ENCODE measurements around the gene GSE1. TPM values are rescaled to one million over a fixed set of nuclear protein-coding genes. Genes with fewer than 3 reads are reported as not detected.
"Not testable (repeated sequence)": the region's sequence is repeated elsewhere in the genome, so short reads cannot be mapped to it uniquely, and the experiment has no call there.

The GSE1 gene
- total RNA-seq, 1 experiment from 2014 or later: 38.4 TPM

- H3F3A ChIP-seq (ENCODE audit: low read length, unreplicated experiment): no peaks in the 10 kb centered on the region
- H3K36me3 ChIP-seq (ENCODE audit: low read depth, low read length): no peaks in the 10 kb centered on the region
These were observed 22.7 kb upstream of the GSE1 start for GRCh38 chr16:85590506-85590832.

GRCh38 chr16:85591381-85591780 lies 21.7 kb upstream of the GSE1 start:
- H3K36me3 ChIP-seq (ENCODE audit: low read depth, low read length): no peaks in the 10 kb centered on the region
- no peak overlapping the region for H3K4me3 ChIP-seq (ENCODE audit: low read length)
- no peaks in the 10 kb centered on the region for H3K9me3 ChIP-seq (ENCODE audit: low read length)
- no peaks in the 10 kb centered on the region for H4K20me1 ChIP-seq (ENCODE audit: low read length)
- no peaks in the 10 kb centered on the region for H3K4me1 ChIP-seq (ENCODE audit: insufficient read depth, low read length)
- no peaks in the 10 kb centered on the region for H3K79me2 ChIP-seq (ENCODE audit: low read length)
- H3K27ac ChIP-seq (ENCODE audit: low read length): no peak overlapping the region
- POLR2A ChIA-PET (ENCODE audit: unreplicated experiment): no interaction called here
- H3K27me3 ChIP-seq (ENCODE audit: low read length): no peaks in the 10 kb centered on the region
- CTCF ChIA-PET: no interaction called here
- H3F3A ChIP-seq (ENCODE audit: low read length, unreplicated experiment): no peaks in the 10 kb centered on the region
- no peak overlapping the region for H3K4me2 ChIP-seq (ENCODE audit: low read length)
- DNase-seq: no peak
- BruUV-seq (replicated peaks): no TSS peak
- H2AFZ ChIP-seq (ENCODE audit: low read length): no peak overlapping the region
- TF ChIP-seq EZH2phosphoT487 (IDR thresholded peaks at IDR 0.05; ENCODE audit: borderline replicate concordance, low read length): no peak
- no peak for TF ChIP-seq CTCF (conservative IDR thresholded peaks at IDR 0.05; ENCODE audit: low read depth, low read length)
- TF ChIP-seq EZH2 (IDR thresholded peaks at IDR 0.05; ENCODE audit: low read length, unreplicated experiment): no peak
- no peak overlapping the region for H3K9ac ChIP-seq (ENCODE audit: low read length)
- no peak for ATAC-seq
- H3K9me2 ChIP-seq (replicated peaks; ENCODE audit: low read length): no peaks in the 10 kb centered on the region
- intact Hi-C loops (cut with micrococcal nuclease): no loop called here

More at GRCh38 chr16:85590506-85590832, 22.7 kb upstream of the GSE1 start:
- H3K9ac ChIP-seq (ENCODE audit: low read length): no peak overlapping the region
- H3K9me3 ChIP-seq (ENCODE audit: low read length): no peaks in the 10 kb centered on the region
- H4K20me1 ChIP-seq (ENCODE audit: low read length): no peaks in the 10 kb centered on the region
- H2AFZ ChIP-seq (ENCODE audit: low read length): no peak overlapping the region
- intact Hi-C loops (cut with micrococcal nuclease): no loop called here
- TF ChIP-seq EZH2phosphoT487 (IDR thresholded peaks at IDR 0.05; ENCODE audit: borderline replicate concordance, low read length): no peak
- ATAC-seq: no peak
- BruUV-seq (replicated peaks): no TSS peak
- CTCF ChIA-PET: no interaction called here
- no peaks in the 10 kb centered on the region for H3K4me1 ChIP-seq (ENCODE audit: insufficient read depth, low read length)
- POLR2A ChIA-PET (ENCODE audit: unreplicated experiment): no interaction called here
- DNase-seq: no peak
- H3K9me2 ChIP-seq (replicated peaks; ENCODE audit: low read length): no peaks in the 10 kb centered on the region
- no peaks in the 10 kb centered on the region for H3K27me3 ChIP-seq (ENCODE audit: low read length)
- no peak overlapping the region for H3K4me2 ChIP-seq (ENCODE audit: low read length)
- no peaks in the 10 kb centered on the region for H3K79me2 ChIP-seq (ENCODE audit: low read length)
- no peak overlapping the region for H3K27ac ChIP-seq (ENCODE audit: low read length)
- H3K4me3 ChIP-seq (ENCODE audit: low read length): no peak overlapping the region

GRCh38 chr16:85592277-85592676 lies 20.8 kb upstream of the GSE1 start:
- BruUV-seq (replicated peaks); ATAC-seq; H4K20me1 ChIP-seq (ENCODE audit: low read length): not testable (repeated sequence)

More at GRCh38 chr16:85592277-85592676, 20.8 kb upstream of the GSE1 start:
- H3K79me2 ChIP-seq (ENCODE audit: low read length); DNase-seq; H3K9me2 ChIP-seq (replicated peaks; ENCODE audit: low read length); H3K9ac ChIP-seq (ENCODE audit: low read length); H2AFZ ChIP-seq (ENCODE audit: low read length); H3K4me1 ChIP-seq (ENCODE audit: insufficient read depth, low read length); intact Hi-C loops (cut with micrococcal nuclease); POLR2A ChIA-PET (ENCODE audit: unreplicated experiment); H3F3A ChIP-seq (ENCODE audit: low read length, unreplicated experiment); H3K36me3 ChIP-seq (ENCODE audit: low read depth, low read length); H3K9me3 ChIP-seq (ENCODE audit: low read length); H3K4me3 ChIP-seq (ENCODE audit: low read length); CTCF ChIA-PET; H3K27ac ChIP-seq (ENCODE audit: low read length); H3K4me2 ChIP-seq (ENCODE audit: low read length); H3K27me3 ChIP-seq (ENCODE audit: low read length): not testable (repeated sequence)

Data from PC-3 (cell line).